Psoas muscle (tissue), 8 donors: ENCODE measurements around the gene SLC38A8. TPM values are rescaled to one million over a fixed set of nuclear protein-coding genes. Genes with fewer than 3 reads are reported as not detected.

Experiments
- ATAC-seq, 4 donors: fragments of 200-7000 bp; cut with Tn5 transposase; one replicate each; pipeline ENCODE4 v1.9.1; 2020; ENCODE audit warnings: moderate library complexity in 3 of 4, mild to moderate bottlenecking in 2 of 4
- DNase-seq, 2 donors: peaks; one replicate each; pipeline ENCODE4 v3.0.0-alpha.2; 2020
- H3K27ac ChIP-seq: fragments of 200-600 bp; one replicate; pipeline ENCODE4 v1.8.0; 2022
- H3K27me3 ChIP-seq, 3 donors: fragments of 200-600 bp in 1 of 3; one replicate each; pipeline versions ENCODE4 v1.6.1 to v1.8.0; 2013 to 2022; ENCODE audit warnings: low read length in 2 of 3, mild to moderate bottlenecking in 2 of 3, moderate library complexity in 1 of 3; ENCODE audit not compliant: insufficient read depth in 3 of 3
- H3K36me3 ChIP-seq, 2 donors: fragments of 200-600 bp in 1 of 2; one replicate each; pipeline versions ENCODE4 v1.6.1 to v1.8.0; 2013 to 2022; ENCODE audit warnings: low read depth in 1 of 2, mild to moderate bottlenecking in 1 of 2, moderate library complexity in 1 of 2; ENCODE audit not compliant: insufficient read depth in 1 of 2
- H3K4me1 ChIP-seq: fragments of 200-600 bp; one replicate; pipeline ENCODE4 v1.8.0; 2022
- H3K4me3 ChIP-seq: fragments of 200-600 bp; one replicate; pipeline ENCODE4 v1.8.0; 2022; ENCODE audit warnings: mild to moderate bottlenecking
- H3K9me3 ChIP-seq: fragments of 200-600 bp; one replicate; pipeline ENCODE4 v1.8.0; 2022
- WGBS, 3 donors: extraction: QIAGEN DNeasy Blood & Tissue Kit; methylation state at CpG; one replicate each; pipeline versions ENCODE4 v1.1.6 to v1.1.7; 2013; 5-methylcytosine and 5-hydroxymethylcytosine counted together
- intact Hi-C, 2 donors: fragments of 100-400 bp; cut with DNase I; formaldehyde crosslinking; loops; one replicate each; pipeline versions ENCODE4 v1.11.0 to v1.14.2; 2022
- polyA plus RNA-seq, 3 donors: library from polyadenylated mRNA; stranded (reverse); fragments of 200-250 nt; gene quantifications; one replicate each; pipeline ENCODE4 v1.2.3, GENCODE V29; 2013
- total RNA-seq, 4 donors: library from RNA; stranded (reverse); fragmentation: NEBNext Ultra II Directional in 2 of 4; extraction: Animal tissue kit (Norgen Biotek cat#: 25700) in 2 of 4; gene quantifications; one replicate each; pipeline versions ENCODE4 v1.2.1 to v1.2.4, GENCODE V29; 2021 to 2023
- TF ChIP-seq, protein P1 (sequence below): fragments of 200-600 bp; IDR thresholded peaks from one replicate; pipeline ENCODE4 v1.8.0; 2022; ENCODE audit warnings: antibody characterized with exemption
- donor health status: healthy with polysubstance abuse.
- donor health status: DM: no; HTN: no; CAD: no; lungs with moderate emphysema.
- donor health status: Bipolar disorder and iron deficiency.
- donor health status: healthy.
- donor health status: DM: yes; HTN: yes; CAD: no.
- donor health status: DM: no; HTN: no; CAD: no.
- donor health status: DM: no; HTN: no; CAD: no.
- donor health status: DM: yes; HTN: yes; CAD: no.

Gene SLC38A8
- total and polyA plus RNA-seq, 7 donors, result 0.21 to 0.52 TPM; not detected in 5

- H3K9me3 ChIP-seq, result no peaks in the 10 kb centered on the region
- no peak overlapping the region for H3K27ac ChIP-seq
- no peaks in the 10 kb centered on the region for H3K27me3 ChIP-seq
- TF ChIP-seq, protein P1, sequence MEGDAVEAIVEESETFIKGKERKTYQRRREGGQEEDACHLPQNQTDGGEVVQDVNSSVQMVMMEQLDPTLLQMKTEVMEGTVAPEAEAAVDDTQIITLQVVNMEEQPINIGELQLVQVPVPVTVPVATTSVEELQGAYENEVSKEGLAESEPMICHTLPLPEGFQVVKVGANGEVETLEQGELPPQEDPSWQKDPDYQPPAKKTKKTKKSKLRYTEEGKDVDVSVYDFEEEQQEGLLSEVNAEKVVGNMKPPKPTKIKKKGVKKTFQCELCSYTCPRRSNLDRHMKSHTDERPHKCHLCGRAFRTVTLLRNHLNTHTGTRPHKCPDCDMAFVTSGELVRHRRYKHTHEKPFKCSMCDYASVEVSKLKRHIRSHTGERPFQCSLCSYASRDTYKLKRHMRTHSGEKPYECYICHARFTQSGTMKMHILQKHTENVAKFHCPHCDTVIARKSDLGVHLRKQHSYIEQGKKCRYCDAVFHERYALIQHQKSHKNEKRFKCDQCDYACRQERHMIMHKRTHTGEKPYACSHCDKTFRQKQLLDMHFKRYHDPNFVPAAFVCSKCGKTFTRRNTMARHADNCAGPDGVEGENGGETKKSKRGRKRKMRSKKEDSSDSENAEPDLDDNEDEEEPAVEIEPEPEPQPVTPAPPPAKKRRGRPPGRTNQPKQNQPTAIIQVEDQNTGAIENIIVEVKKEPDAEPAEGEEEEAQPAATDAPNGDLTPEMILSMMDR, result no peak
- H3K4me3 ChIP-seq, result no peak overlapping the region
- WGBS, 3 donors, result 91 to 93% (median 92%) methylated on average over 11 of the region's 11 CpGs
- ATAC-seq (no peak), DNase-seq (no peak)
- no peaks in the 10 kb centered on the region for H3K4me1 ChIP-seq
- H3K36me3 ChIP-seq, result peaks cover 6 to 100% of the 10 kb centered on the region in 2 donors
- intact Hi-C loops, result no loop called here
Observed at GRCh38 chr16:84059111-84059510, 16.5 kb upstream of the SLC38A8 start.

- WGBS, 3 donors, result 88 to 94% (median 92%) methylated on average over 11 of the region's 11 CpGs
- no peaks in the 10 kb centered on the region for H3K4me1 ChIP-seq
- ATAC-seq, result no peak
- TF ChIP-seq, protein P1, result no peak
- H3K36me3 ChIP-seq, result peaks cover 6 to 100% of the 10 kb centered on the region in 2 donors
- intact Hi-C loops, result no loop called here
- no peaks in the 10 kb centered on the region for H3K9me3 ChIP-seq
- no peaks in the 10 kb centered on the region for H3K27me3 ChIP-seq
- no peak overlapping the region for H3K27ac ChIP-seq
- peak in 1 of 2 donors; percentile 38 for DNase-seq
- H3K4me3 ChIP-seq, result no peak overlapping the region
Observed at GRCh38 chr16:84058664-84059063, 16.1 kb upstream of the SLC38A8 start.

- ATAC-seq (no peak), DNase-seq (peak in 1 of 2 donors; percentile 36)
- TF ChIP-seq, protein P1, result no peak
- H3K9me3 ChIP-seq, result no peaks in the 10 kb centered on the region
- H3K4me3 ChIP-seq, result no peak overlapping the region
- intact Hi-C loops, result no loop called here
- WGBS, 3 donors, result 94 to 95% (median 95%) methylated on average over 15 of the region's 15 CpGs
- no peak overlapping the region for H3K27ac ChIP-seq
- H3K4me1 ChIP-seq, result no peaks in the 10 kb centered on the region
- peaks cover 6 to 100% of the 10 kb centered on the region in 2 donors for H3K36me3 ChIP-seq
- H3K27me3 ChIP-seq, result no peaks in the 10 kb centered on the region
Observed at GRCh38 chr16:84058211-84058610, 15.6 kb upstream of the SLC38A8 start.

DNA sequence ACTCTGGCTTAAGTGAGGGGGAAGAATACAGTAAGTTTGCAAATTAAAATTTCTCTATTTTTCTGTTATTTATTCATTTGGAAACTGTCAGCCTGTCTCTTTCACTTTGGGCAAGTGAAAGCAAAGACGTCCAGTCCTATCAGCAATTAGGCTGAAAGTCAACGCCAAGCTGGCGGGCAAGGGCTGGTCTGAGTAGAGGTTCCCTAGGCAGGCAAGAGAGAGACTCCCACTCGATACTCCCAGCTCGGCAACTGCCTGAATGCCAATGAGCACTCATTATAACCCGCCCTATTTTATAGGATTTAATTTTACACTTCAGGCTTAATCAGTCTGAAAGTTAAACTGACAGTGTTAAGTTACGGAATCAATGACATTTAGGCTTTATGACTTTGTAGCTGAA, 14.3 kb upstream of the SLC38A8 start:
- 91 to 98% (median 91%) methylated on average over 7 of the region's 7 CpGs for WGBS, 3 donors
- TF ChIP-seq, protein P1, result no peak
- Histone ChIP-seq H3K27ac (no peak overlapping the region), H3K9me3 (no peaks in the 10 kb centered on the region), H3K27me3 (no peaks in the 10 kb centered on the region), H3K4me1 (no peaks in the 10 kb centered on the region), H3K36me3 (peaks cover 3 to 100% of the 10 kb centered on the region in 2 donors), H3K4me3 (no peak overlapping the region)
- ATAC-seq, result no peak
- peak in 1 of 2 donors; percentile 10 for DNase-seq
- intact Hi-C loops, result no loop called here
